Measurements from ENCODE around the gene NKX3-2. TPM values are rescaled to one million over a fixed set of nuclear protein-coding genes. Genes with fewer than 3 reads are reported as not detected.
A peak's percentile ranks its signal among the peaks of the same experiment; 100 is the strongest.

Gene NKX3-2
- total and polyA plus RNA-seq, 2 of the 8 experiments (the other 6 are each of a cell fraction or from before 2014, with no cell fraction given) = 0.13 TPM; not detected in 1

DNA sequence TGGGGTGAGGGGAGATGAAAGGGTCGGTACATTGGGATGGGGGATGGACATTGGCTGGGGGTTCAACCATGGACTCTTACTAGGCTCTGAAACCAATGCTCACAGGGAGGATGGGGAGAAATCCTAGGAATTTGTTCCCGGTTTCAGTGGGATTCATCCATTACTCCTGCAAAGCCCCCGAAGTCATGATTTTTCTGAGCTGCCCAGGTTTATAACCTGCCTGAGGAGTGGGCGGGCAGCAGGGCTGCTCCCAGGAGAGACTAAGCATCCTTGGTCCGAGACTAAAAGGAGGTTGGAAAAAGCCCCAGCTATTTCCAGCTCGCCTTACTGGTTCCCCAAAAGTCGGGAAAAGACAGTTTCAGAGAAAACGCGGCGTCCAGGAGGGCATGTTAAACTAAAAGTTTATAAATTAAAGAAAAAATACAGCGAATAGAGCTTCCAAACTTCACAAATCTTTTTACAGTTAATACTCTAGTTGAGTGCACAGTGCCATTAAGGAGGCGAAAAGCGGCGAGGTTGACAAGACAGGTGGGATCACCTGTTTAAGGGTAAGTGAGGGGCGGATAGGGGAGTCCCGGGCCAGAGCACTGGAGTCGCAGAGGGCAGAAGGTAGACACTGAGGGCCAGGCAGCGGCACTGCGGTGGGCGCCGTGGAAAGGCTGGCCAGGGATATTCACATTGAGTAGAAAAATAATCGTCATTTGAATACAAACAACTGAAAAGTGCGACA, 3.7 kb downstream of the NKX3-2 start:
- no peak overlapping the region for H3K14ac ChIP-seq (ENCODE audit: insufficient read length)
- no peak overlapping the region for H3K4ac ChIP-seq (replicated peaks; ENCODE audit: insufficient read length, low read depth, low read length)
- H4K91ac ChIP-seq (replicated peaks; ENCODE audit: insufficient read length, low read length) = no peak overlapping the region
- H3K9me3 ChIP-seq (ENCODE audit: insufficient read depth in 2 of 2, low read depth in 1 of 2, low read length in 1 of 2) = peaks cover 0 to 3% of the 10 kb centered on the region in 2 experiments; a peak in 2 of 4 replicates
- H3K27me3 ChIP-seq (replicated peaks in 1 of 4; ENCODE audit: control insufficient read depth in 3 of 4, extremely low read depth in 1 of 4, insufficient read depth in 3 of 4, low read length in 3 of 4) = peaks cover 86 to 100% (median 93%) of the 10 kb centered on the region in 4 experiments
- H3K4me1 ChIP-seq (replicated peaks in 1 of 4; ENCODE audit: control insufficient read depth in 3 of 4, insufficient read depth in 4 of 4, low read length in 3 of 4) = peaks cover 3 to 24% (median 16%) of the 10 kb centered on the region in 4 experiments
- 0 out of 2 replicates have a peak overlapping the region, but pooled peaks have one; percentile 27 for H2BK12ac ChIP-seq (ENCODE audit: low read depth, low read length)
- 4% methylated on average over 23 of the region's 23 CpGs; no CpG with 5 or more reads in 1 of the 2 experiments for WGBS, 2 experiments (ENCODE audit: extremely low coverage in 1 of 2, insufficient coverage in 1 of 2, insufficient read length in 1 of 2, insufficient replicate concordance in 2 of 2, low coverage in 1 of 2, low lambda C conversion rate in 2 of 2, missing lambda C conversion rate in 1 of 2)
- H3K18ac ChIP-seq (ENCODE audit: extremely low read depth, low read length) = no peak overlapping the region
- DNase-seq (ENCODE audit: low read depth in 1 of 2, low spot score in 2 of 2) (peak in 1 of 2 experiments; percentile 48), FAIRE-seq (no peak)
- no peak overlapping the region for H3K56ac ChIP-seq (replicated peaks; ENCODE audit: insufficient read length, low read depth, low read length)
- H2AK5ac ChIP-seq (ENCODE audit: low read depth, low read length) = no peak overlapping the region
- H3K4me3 ChIP-seq (ENCODE audit: extremely low read depth in 1 of 4, insufficient read depth in 2 of 4, low read depth in 3 of 4, low read length in 4 of 4) = peak overlapping the region in 1 of 4 experiments; percentile 31; a peak in 1 of 8 replicates
- peaks cover 2% of the 10 kb centered on the region; the same call in 1 of the 2 replicates for H3K23me2 ChIP-seq (ENCODE audit: low read depth, low read length)
- peaks cover 15 to 37% of the 10 kb centered on the region in 2 experiments for H4K20me1 ChIP-seq (replicated peaks in 1 of 2; ENCODE audit: control insufficient read depth in 1 of 2, insufficient read depth in 2 of 2, low read length in 2 of 2)
- H2BK20ac ChIP-seq (ENCODE audit: low read length) = no peak overlapping the region
- H2BK120ac ChIP-seq (replicated peaks; ENCODE audit: low read depth, low read length) = no peak overlapping the region
- no peak overlapping the region for H2BK15ac ChIP-seq (ENCODE audit: low read length)
- no peak overlapping the region for H4K8ac ChIP-seq (ENCODE audit: extremely low read depth, insufficient read depth, low read length)
- peaks cover 0 to 11% (median 0%) of the 10 kb centered on the region in 4 experiments; a peak in 1 of 8 replicates for H3K36me3 ChIP-seq (ENCODE audit: control insufficient read depth in 2 of 4, insufficient read depth in 4 of 4, low read length in 3 of 4)
- no peak overlapping the region for H3K23ac ChIP-seq (ENCODE audit: insufficient read length)
- H3K79me1 ChIP-seq (ENCODE audit: low read depth, low read length) = no peaks in the 10 kb centered on the region
- ChIA-PET POLR2A (ENCODE audit: partially characterized antibody) (interaction anchor here (4.4 to 5.1 kb wide), 2 partner anchors 10 to 15 kb away, joined by 24 to 37 read pairs; no protein-coding TSS in a partner anchor), CTCF (ENCODE audit: partially characterized antibody) (interaction anchor here (1.0 to 6.2 kb wide), 7 partner anchors 13 to 811 kb away, joined by 3 to 132 read pairs (median 4); no protein-coding TSS in a partner anchor)
- H3K79me2 ChIP-seq (ENCODE audit: control insufficient read depth in 1 of 2, insufficient read depth in 2 of 2, low read length in 2 of 2) = no peaks in the 10 kb centered on the region
- H4K5ac ChIP-seq (ENCODE audit: insufficient read length, low read depth, low read length) = no peak overlapping the region
- H3K9ac ChIP-seq (replicated peaks in 1 of 4; ENCODE audit: extremely low read depth in 1 of 4, low read depth in 3 of 4, low read length in 3 of 4) = no peak overlapping the region
- H2BK5ac ChIP-seq (ENCODE audit: low read depth, low read length) = no peak overlapping the region
- no peak overlapping the region for H3K27ac ChIP-seq (ENCODE audit: low read depth, low read length)
- no peak overlapping the region for H2AFZ ChIP-seq (ENCODE audit: low read length)
- peak overlapping the region in 1 of 2 experiments; percentile 62; a peak in 2 of 4 replicates for H3K4me2 ChIP-seq (ENCODE audit: insufficient read depth in 1 of 2, low read depth in 2 of 2, low read length in 2 of 2)
- TF ChIP-seq SP1 (IDR thresholded peaks at IDR 0.05; ENCODE audit: low read depth, low read length) = 0 out of 2 replicates have a peak, but pooled peaks have one; percentile 8
- no peak for TF ChIP-seq TEAD4 (IDR thresholded peaks at IDR 0.05; ENCODE audit: low read depth, low read length)
- TF ChIP-seq RNF2 (IDR thresholded peaks at IDR 0.05; ENCODE audit: borderline replicate concordance, low read depth, low read length, missing control alignments, poor library complexity, severe bottlenecking) = peak; percentile 53
- no peak for TF ChIP-seq RFX5 (IDR thresholded peaks at IDR 0.05; ENCODE audit: borderline replicate concordance, low read depth, low read length)
- no peak for TF ChIP-seq HDAC6 (IDR thresholded peaks at IDR 0.05; ENCODE audit: low read depth, low read length)
- TF ChIP-seq USF2 (IDR thresholded peaks at IDR 0.05; ENCODE audit: low read length) = no peak
- TF ChIP-seq FOSL1 (IDR thresholded peaks at IDR 0.05; ENCODE audit: insufficient read depth, low read depth, low read length) = no peak
- no peak for TF ChIP-seq TAF7 (optimal IDR thresholded peaks at IDR 0.05; ENCODE audit: borderline replicate concordance, low read depth, low read length)
- no peak for TF ChIP-seq BRCA1 (IDR thresholded peaks at IDR 0.05; ENCODE audit: low read depth, low read length)
- peak; percentile 71 for TF ChIP-seq SUZ12 (IDR thresholded peaks at IDR 0.05; ENCODE audit: low read length)

Measured in H1 (cell line).